NCI-H82 treated with DMSO at 0.1 percent for 48 hours (cell line): Measurements from ENCODE around the gene SLC44A1.

Source experiments
- DNase-seq: peaks from one replicate; lab custom pipeline; 2025; ENCODE audit not compliant: unreplicated experiment; lab: John Stamatoyannopoulos, UW

Gene SLC44A1

DNA sequence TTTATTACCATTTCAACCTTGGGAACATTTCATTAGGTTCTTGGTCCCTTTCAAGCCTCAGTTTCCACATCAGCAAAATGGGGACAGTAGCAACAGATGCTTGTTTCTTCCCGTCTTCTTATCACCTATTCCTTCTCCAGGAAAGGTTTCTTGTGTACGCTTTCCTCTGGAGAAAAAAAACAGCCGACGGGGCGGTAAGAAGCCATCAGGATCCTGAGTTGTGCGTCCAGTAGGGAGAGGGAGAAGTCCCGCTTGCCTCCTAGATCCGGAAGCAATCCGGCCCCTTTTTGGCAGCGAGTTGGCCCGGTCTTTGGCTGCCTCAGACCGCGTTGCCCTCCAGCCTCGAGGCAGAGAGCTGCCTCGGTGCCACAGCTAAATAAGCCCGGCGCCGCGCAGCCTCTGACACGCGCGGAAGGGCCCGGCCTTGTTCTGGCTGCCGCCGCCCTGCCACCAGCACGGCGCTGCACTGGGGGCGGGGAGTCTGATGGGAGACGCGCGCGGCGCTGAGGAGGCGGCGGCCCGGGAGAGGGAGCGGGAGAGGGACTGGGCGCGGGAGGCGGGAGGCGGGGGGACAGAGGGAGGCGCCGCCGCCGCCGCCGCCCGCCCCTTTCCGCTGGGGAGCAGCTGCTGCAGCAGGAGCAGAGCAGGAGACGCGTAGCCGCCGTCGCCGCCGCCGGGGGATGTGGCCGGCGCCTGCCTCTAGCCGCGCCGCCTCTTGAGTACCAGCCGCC lies at the start of gene SLC44A1:
Gene SLC44A1, plus strand, starts transcription at position 649 of the 731 bp plus-strand sequence. CDS start 218 bp downstream, outside the sequence.
- peak; percentile 81 for DNase-seq

GRCh38 chr9:105195259-105195658 lies 49.2 kb upstream of the SLC44A1 start:
- no peak for DNase-seq

DNA sequence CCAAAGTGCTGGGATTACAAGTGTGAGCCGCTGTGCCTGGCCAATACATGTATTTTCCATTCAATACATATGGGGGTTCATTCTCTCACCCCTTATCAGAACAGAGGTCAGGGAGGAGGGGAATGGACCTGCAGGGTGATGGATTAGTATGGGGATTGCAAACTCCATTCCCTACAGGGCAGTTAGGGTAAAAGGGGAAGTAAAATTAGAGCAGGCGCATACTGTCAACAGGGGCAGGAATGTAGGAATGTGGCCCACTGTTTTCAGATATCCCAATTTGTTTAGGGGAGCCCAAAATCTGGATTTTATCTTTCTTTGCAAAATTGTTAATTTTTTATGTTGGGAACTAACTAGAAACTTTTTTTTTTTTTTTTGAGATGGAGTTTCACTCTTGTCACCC lies 46.4 kb upstream of the SLC44A1 start:
- DNase-seq, result no peak

- no peak for DNase-seq
These were observed 45.6 kb upstream of the SLC44A1 start for GRCh38 chr9:105198865-105199264.

GRCh38 chr9:105204416-105204815 lies 40.0 kb upstream of the SLC44A1 start:
- no peak for DNase-seq

GRCh38 chr9:105205787-105206495 lies 38.5 kb upstream of the SLC44A1 start:
- DNase-seq, result no peak

DNA sequence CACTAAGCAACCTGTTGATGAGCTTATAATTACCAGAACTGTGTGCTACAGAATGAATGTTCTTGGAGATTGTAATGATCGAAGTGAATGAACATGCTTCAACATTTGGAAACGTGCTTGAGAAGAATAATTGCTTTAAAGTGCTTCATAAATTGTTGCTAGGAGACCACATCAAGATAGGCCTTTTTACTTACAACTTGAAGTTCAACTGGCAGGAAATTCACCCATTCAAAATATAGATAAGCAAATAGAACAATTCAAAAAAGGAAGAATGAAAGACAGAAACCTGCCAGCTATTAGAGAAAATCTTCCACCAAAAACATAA lies 38.0 kb upstream of the SLC44A1 start:
- DNase-seq, result no peak

DNA sequence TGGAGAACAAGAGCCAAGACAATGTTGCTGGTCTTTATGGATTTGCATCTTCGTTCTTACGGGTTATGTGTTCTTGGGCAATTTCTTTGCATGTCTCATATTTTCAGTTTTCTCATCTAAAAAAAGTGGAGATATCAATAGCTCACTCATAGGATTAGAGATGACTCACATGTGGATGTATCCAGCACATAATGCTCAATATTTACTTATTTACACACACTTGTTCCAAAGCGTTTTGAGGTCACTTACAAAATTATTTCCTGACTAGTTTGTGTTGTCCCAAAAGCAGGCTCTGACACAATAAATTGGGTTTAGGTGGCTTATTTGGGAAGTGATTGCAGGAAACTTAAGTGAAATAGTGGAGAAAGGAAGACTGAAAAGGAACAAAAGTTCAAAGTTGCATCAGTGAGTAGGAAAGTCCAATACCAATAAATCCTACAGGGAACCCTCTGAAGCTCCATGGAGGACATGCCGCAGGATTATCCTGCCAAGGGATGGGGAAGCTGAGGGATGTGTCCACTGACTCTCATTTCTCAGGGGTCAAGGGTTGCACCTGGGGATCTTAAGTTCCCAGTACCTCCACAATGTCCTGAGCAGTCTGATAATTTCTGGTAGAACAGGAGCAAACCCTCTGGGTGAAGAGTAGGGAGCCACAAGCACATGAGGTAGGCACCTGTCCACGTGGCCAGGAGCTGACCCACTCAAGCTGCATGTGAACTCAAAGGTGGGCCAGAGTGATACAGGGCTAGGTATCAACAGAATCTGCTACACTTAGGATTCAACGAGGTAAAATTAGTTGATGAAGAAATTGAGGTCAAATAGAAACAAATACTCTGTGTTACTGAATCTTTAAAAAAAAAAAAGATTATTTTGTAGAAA lies 37.4 kb upstream of the SLC44A1 start:
- DNase-seq, result no peak

- DNase-seq, result no peak
These were observed 27.8 kb upstream of the SLC44A1 start for GRCh38 chr9:105216440-105217178.

GRCh38 chr9:105218673-105219072 lies 25.8 kb upstream of the SLC44A1 start:
- DNase-seq, result no peak

- no peak for DNase-seq
These were observed 25.1 kb upstream of the SLC44A1 start for GRCh38 chr9:105219291-105219805.

DNA sequence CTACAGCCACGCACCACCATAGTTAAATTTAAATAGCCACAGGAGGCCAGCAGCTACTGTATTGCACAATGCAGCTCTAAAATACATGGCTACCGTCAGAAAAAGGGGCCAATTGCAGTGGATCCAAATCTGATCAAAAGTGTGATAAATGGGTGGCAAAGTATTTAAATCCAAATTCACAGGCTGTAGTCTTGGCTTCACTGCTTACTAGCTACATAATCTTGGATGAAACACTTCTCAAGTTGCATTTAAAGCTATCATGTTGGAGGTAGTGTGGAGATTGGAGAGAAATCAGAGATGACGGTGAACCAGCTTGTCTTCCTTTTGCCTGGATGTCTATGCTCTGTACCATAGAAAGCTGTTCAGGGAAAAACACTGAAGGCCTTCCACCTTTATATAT lies 24.0 kb upstream of the SLC44A1 start:
- DNase-seq, result no peak

DNA sequence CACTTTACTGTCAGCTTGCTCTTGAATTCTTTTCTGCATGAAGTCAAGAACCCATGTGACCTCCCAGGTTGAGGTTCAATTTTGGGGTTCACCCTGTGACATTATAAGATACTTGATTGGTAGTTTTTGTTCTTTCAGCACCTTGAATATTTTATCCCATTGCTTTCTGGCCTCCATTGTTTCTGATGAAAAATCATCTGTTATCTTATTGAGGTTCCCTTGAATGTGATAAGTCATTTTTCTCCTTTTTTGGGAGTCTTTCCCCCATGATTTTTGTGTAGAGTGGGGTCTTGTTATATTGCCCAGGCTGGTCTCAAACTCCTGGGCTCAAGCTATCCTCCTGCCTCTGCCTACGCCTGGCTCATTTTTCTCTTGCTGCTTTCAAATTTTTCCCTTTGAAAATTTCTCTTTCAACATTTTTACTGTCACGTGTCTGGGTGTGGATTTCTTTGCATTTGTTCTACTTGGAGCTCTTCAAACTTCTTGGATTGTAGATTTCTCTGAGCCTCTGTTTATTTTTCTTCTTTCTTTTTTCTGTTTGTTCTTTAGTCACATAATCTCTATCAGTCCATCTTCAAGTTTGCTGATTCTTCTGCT lies 20.8 kb upstream of the SLC44A1 start:
- no peak for DNase-seq

- DNase-seq, result no peak
These were observed 18.4 kb upstream of the SLC44A1 start for GRCh38 chr9:105226055-105226454.

DNA sequence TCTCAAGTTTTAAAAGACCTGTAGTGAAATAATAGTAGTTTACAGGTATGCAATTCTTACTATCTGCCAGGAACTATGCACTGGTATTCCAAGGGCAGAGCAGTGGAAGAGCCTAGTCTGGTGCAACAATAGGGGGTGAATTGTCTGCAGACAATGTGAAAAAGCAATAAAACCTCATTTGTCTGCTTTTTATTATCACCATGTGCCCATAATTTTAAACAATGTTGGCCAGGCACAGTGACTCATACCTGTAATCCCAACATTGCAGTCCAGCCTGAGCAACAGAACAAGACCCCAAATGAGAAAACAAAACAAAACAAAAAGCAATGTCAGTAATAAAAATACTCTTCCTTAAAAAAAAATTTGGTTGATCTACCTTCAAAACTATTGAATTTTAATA lies 12.2 kb upstream of the SLC44A1 start:
- no peak for DNase-seq

DNA sequence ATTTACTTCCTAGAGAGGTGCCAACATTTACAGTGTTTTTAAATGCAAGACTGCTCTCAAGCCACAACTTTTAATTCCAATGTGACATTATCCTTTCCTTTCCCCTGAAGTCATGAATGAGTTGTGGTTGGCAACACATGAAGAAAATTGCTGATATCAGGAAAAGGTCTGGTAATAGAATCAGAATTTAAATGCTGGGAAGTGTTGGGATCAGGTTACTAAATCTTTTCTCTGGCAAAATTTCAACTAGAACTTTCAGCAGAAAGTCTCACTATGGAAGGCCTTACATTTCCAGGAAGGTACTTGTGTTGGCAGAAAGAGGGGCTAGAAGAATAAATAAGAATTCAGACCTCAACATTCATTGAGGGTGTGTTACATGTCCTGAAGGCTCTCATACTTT lies 10.6 kb upstream of the SLC44A1 start:
- DNase-seq, result no peak

DNA sequence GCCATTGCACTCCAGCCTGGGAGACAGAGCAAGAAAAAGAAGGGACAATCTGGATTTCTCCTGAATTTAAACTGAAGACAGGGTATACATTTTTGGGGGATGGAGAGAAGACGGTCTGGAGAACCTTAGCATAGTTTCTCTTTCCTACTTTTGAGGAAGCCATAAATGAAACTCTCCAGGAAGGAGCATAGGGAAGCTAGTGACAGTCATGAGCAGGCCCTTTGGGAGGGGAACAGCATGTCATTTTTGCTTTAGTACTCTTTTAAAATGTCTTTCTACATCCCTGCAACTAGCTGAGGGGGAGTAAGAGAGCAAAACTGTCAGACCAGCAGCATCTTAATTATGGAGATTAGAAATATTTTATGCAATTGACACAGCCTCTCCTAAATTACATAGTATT lies 8.2 kb upstream of the SLC44A1 start:
- DNase-seq, result no peak

- DNase-seq, result no peak
These were observed 7.2 kb upstream of the SLC44A1 start for GRCh38 chr9:105237246-105237645.

- no peak for DNase-seq
These were observed 6.1 kb upstream of the SLC44A1 start for GRCh38 chr9:105238302-105238701.

DNA sequence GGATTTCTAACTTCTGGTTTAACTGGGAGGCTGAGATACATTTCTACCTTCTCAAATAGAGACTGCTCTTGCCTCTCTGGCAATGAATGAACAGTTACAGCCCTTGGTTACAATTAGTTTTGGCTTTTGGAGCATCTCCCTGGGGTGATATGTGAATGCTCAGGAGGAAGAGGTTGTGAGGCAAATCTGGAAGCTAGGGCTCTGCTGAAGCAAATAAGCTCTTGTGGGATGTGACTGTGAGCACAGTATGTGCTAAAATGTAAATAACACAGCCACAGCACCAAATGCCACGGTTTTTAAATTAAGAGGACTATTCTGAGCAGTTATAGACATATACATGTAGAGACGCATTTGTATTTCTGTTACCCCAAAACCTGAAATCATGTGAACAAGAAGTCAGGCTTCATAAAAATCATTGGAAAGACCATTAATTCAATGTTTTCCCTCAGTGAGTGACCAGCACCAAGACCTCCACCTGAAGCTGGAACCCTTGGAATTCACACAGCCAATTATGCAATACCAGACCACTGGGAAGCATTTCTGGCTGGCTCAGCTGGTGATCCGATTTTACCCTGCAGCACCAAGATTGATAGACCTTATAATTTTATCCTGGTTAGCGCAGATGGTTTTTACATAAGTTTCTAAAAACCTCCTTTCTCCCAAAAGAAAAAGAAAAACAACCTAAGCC lies 3.0 kb upstream of the SLC44A1 start:
- DNase-seq, result no peak
